Endothelial cell of umbilical vein (primary cell): ENCODE data around the gene VIM. TPM values are rescaled to one million over a fixed set of nuclear protein-coding genes. Genes with fewer than 3 reads are reported as not detected.

Experiments
- BruUV-seq: library from RNA; stranded (reverse); fragments of 400-500 nt; replicated peaks from 2 replicates; lab custom pipeline; 2021; lab: Mats Ljungman, UMichigan
- CTCF ChIA-PET: fragments of 300-600, 350-600 bp; sonication (Branson Sonifier 250); formaldehyde crosslinking; loops from one replicate; lab custom pipeline; 2021; ENCODE audit warnings: antibody characterized with exemption, inconsistent platforms; lab: Charles Lee
- POLR2A ChIA-PET: fragments of 300-600, 350-600 bp; sonication (Branson Sonifier 250); formaldehyde crosslinking; loops from one replicate; lab custom pipeline; 2021; ENCODE audit warnings: antibody characterized with exemption, inconsistent platforms; lab: Charles Lee
- DNase-seq: peaks from one replicate; pipeline ENCODE4 v3.0.0-alpha.2; 2011; ENCODE audit warnings: low read depth, low spot score
- FAIRE-seq: peaks from 2 replicates; lab custom pipeline; 2011; peaks lifted over from hg19 to GRCh38; lab: Jason Lieb, UNC
- H2AFZ ChIP-seq: 2 replicates; pipeline ENCODE4 v1.6.0; 2012; ENCODE audit warnings: low read depth, low read length, control low read depth, inconsistent platforms
- H3K27ac ChIP-seq: 2 replicates; pipeline ENCODE4 v1.5.1; 2011; ENCODE audit warnings: low read depth, mild to moderate bottlenecking, control low read depth, low read length, moderate library complexity; ENCODE audit not compliant: insufficient read depth
- H3K27me3 ChIP-seq, 2 experiments: 2 replicates each; pipeline versions ENCODE4 v1.6.0 to v1.6.1; 2011; ENCODE audit warnings: low read length in 2 of 2, mixed read lengths in 1 of 2; ENCODE audit not compliant: control insufficient read depth in 2 of 2, insufficient read depth in 2 of 2
- H3K36me3 ChIP-seq, 2 experiments: 2 replicates in 1 of 2; 3 replicates in 1 of 2; pipeline ENCODE4 v1.5.1; 2011; ENCODE audit warnings: low read length in 2 of 2, mild to moderate bottlenecking in 1 of 2, moderate library complexity in 1 of 2; ENCODE audit not compliant: control insufficient read depth in 2 of 2, insufficient read depth in 2 of 2; ENCODE audit errors: extremely low read depth in 1 of 2
- H3K4me1 ChIP-seq: 3 replicates; pipeline ENCODE4 v1.5.1; 2011; ENCODE audit warnings: mild to moderate bottlenecking, low read length; ENCODE audit not compliant: control insufficient read depth, insufficient read depth; ENCODE audit errors: extremely low read depth
- H3K4me2 ChIP-seq: 2 replicates; pipeline ENCODE4 v1.6.1; 2011; ENCODE audit warnings: low read length, control low read depth, mixed read lengths; ENCODE audit not compliant: insufficient read depth
- H3K4me3 ChIP-seq, 3 experiments: fragments of 200-600 bp in 1 of 3; sonication (generic), shearing (Covaris generic) in 1 of 3; replicated peaks in 1 of 3; 2 replicates each; pipeline ENCODE4 v1.5.1; 2011 to 2016; ENCODE audit warnings: control low read depth in 3 of 3, low read length in 3 of 3, mild to moderate bottlenecking in 2 of 3, inconsistent platforms in 1 of 3, low read depth in 1 of 3, moderate library complexity in 1 of 3; ENCODE audit not compliant: insufficient read depth in 1 of 3
- H3K79me2 ChIP-seq: 2 replicates; pipeline ENCODE4 v1.6.0; 2012; ENCODE audit warnings: low read length, inconsistent platforms; ENCODE audit not compliant: control insufficient read depth, insufficient read depth
- H3K9ac ChIP-seq: replicated peaks from 2 replicates; pipeline ENCODE3; 2011; ENCODE audit warnings: low read length, control low read depth; ENCODE audit not compliant: insufficient read depth; ENCODE audit errors: extremely low read depth
- H3K9me1 ChIP-seq: replicated peaks from 3 replicates; pipeline ENCODE4 v1.6.0; 2011; ENCODE audit warnings: mild to moderate bottlenecking, low read length; ENCODE audit not compliant: control insufficient read depth, insufficient read depth; ENCODE audit errors: extremely low read depth
- H3K9me3 ChIP-seq: replicated peaks from 2 replicates; pipeline ENCODE4 v1.5.1; 2012; ENCODE audit warnings: low read length, inconsistent platforms; ENCODE audit not compliant: control insufficient read depth, insufficient read depth
- H4K20me1 ChIP-seq: replicated peaks from 2 replicates; pipeline ENCODE3; 2011; ENCODE audit warnings: mild to moderate bottlenecking, low read length; ENCODE audit not compliant: control insufficient read depth, insufficient read depth; ENCODE audit errors: extremely low read depth
- CTCF ChIP-seq, 2 donors: IDR thresholded peaks; 1 replicate in 1 of 2; 2 replicates in 1 of 2; pipeline ENCODE4 v1.5.1; 2011; ENCODE audit warnings: low read length in 2 of 2, mild to moderate bottlenecking in 2 of 2, moderate library complexity in 2 of 2, control low read depth in 1 of 2, inconsistent platforms in 1 of 2, low read depth in 1 of 2; ENCODE audit not compliant: insufficient read depth in 1 of 2; ENCODE audit errors: extremely low read depth in 1 of 2
- EZH2 ChIP-seq: IDR thresholded peaks from 2 replicates; pipeline ENCODE4 v1.6.1; 2012; ENCODE audit warnings: borderline replicate concordance, low read depth, mild to moderate bottlenecking, moderate library complexity, low read length, inconsistent platforms; ENCODE audit not compliant: severe bottlenecking
- FOS ChIP-seq: IDR thresholded peaks from 2 replicates; pipeline ENCODE4 v1.6.1; 2011; ENCODE audit warnings: mild to moderate bottlenecking, low read length, moderate library complexity, borderline replicate concordance; ENCODE audit not compliant: insufficient read depth
- GATA2 ChIP-seq: IDR thresholded peaks from 2 replicates; pipeline ENCODE4 v1.7.0; 2011; ENCODE audit warnings: low read depth, mild to moderate bottlenecking, moderate library complexity, mixed read lengths, low read length; ENCODE audit not compliant: insufficient read length, insufficient read depth
- JUN ChIP-seq: IDR thresholded peaks from 2 replicates; pipeline ENCODE4 v1.6.1; 2011; ENCODE audit warnings: borderline replicate concordance, low read depth; ENCODE audit not compliant: insufficient read length, insufficient read depth
- MAX ChIP-seq: IDR thresholded peaks from 2 replicates; pipeline ENCODE4 v1.6.1; 2011; ENCODE audit not compliant: insufficient read depth, insufficient read length
- MYC ChIP-seq: IDR thresholded peaks from one replicate; pipeline ENCODE4 v1.6.1; 2011; ENCODE audit warnings: mild to moderate bottlenecking, low read depth, low read length
- POLR2A ChIP-seq: IDR thresholded peaks from 2 replicates; pipeline ENCODE4 v1.6.1; 2012; ENCODE audit warnings: low read depth, mild to moderate bottlenecking, control low read depth, low read length
- POLR2AphosphoS5 ChIP-seq: IDR thresholded peaks from 2 replicates; pipeline ENCODE4 v1.6.1; 2012; ENCODE audit warnings: low read depth, mild to moderate bottlenecking, control low read depth, low read length, moderate library complexity; ENCODE audit not compliant: insufficient read depth
- dilution Hi-C: fragments of 300-500 bp; cut with MboI; formaldehyde crosslinking; loops from one replicate; pipeline ENCODE4 v1.15.0; 2019; ENCODE audit warnings: low sequenced_read_pairs; ENCODE audit not compliant: extremely low pct_ligation_motif_present
- intact Hi-C: fragments of 100-400 bp; cut with micrococcal nuclease; formaldehyde crosslinking; loops from one replicate; pipeline ENCODE4 v1.10.0; 2022
- polyA plus RNA-seq, 4 experiments: library from polyadenylated mRNA; depleted of rRNA in 3 of 4; stranded (reverse) in 3 of 4; unstranded in 1 of 4; fragments of >200 nt; gene quantifications; 2 replicates each; pipeline versions ENCODE4 v1.2.1 to v1.2.3, GENCODE V29; 2011 to 2012; ENCODE audit warnings: missing spikeins in 1 of 4
- total RNA-seq: library from RNA; stranded (reverse); gene quantifications from 2 replicates; pipeline ENCODE4 v1.2.3, GENCODE V29; 2021

The VIM gene
- total and polyA plus RNA-seq, 2 donors (not counting 3 experiments of a cell fraction or from before 2014, with no cell fraction given): 5,699 to 5,781 TPM

- Histone ChIP-seq H4K20me1 (no peaks in the 10 kb centered on the region), H3K9ac (no peak overlapping the region), H3K4me1 (no peaks in the 10 kb centered on the region), H3K4me3 (no peak overlapping the region), H3K27me3 (no peaks in the 10 kb centered on the region), H3K79me2 (no peaks in the 10 kb centered on the region), H3K9me3 (no peaks in the 10 kb centered on the region), H3K9me1 (no peaks in the 10 kb centered on the region), H3K4me2 (no peak overlapping the region), H3K36me3 (no peaks in the 10 kb centered on the region), H3K27ac (no peak overlapping the region), H2AFZ (no peak overlapping the region)
- CTCF ChIA-PET: interaction anchor here (1.4 kb wide), 2 partner anchors 10 to 41 kb away, joined by 3 to 5 read pairs; no protein-coding TSS in a partner anchor
- intact Hi-C loops: no loop called here
- TF ChIP-seq JUN (no peak), CTCF (IDR thresholded peaks at IDR 0.05; ENCODE audit: extremely low read depth in 1 of 2, insufficient read depth in 1 of 2, low read depth in 1 of 2, low read length in 2 of 2) (no peak), EZH2 (no peak), FOS (no peak), MYC (no peak), POLR2A (no peak), POLR2AphosphoS5 (no peak), GATA2 (no peak), MAX (no peak)
- dilution Hi-C loops: no loop called here
- DNase-seq (no peak), FAIRE-seq (no peak)
- POLR2A ChIA-PET: no interaction called here
- no TSS peak for BruUV-seq
Observed at GRCh38 chr10:17181110-17181509, 46.9 kb upstream of the VIM start.
